CD4-positive, alpha-beta T cell (primary cell): ENCODE measurements around the gene MRPS18B. TPM values are rescaled to one million over a fixed set of nuclear protein-coding genes. Genes with fewer than 3 reads are reported as not detected.

Source experiments
- ATAC-seq: fragments of 200-7000 bp; cut with Tn5 transposase; one replicate; pipeline ENCODE4 v1.10.0; 2022; ENCODE audit warnings: mild to moderate bottlenecking; ENCODE audit not compliant: poor library complexity
- CTCF ChIA-PET: fragments of 350-600 bp; sonication (Branson Sonifier 250); formaldehyde crosslinking; loops from one replicate; lab custom pipeline; 2021; ENCODE audit warnings: antibody characterized with exemption, inconsistent platforms; lab: Charles Lee
- POLR2A ChIA-PET: fragments of 350-600 bp; sonication (Branson Sonifier 250); formaldehyde crosslinking; loops from one replicate; lab custom pipeline; 2021; ENCODE audit warnings: antibody characterized with exemption, inconsistent platforms; lab: Charles Lee
- DNase-seq, 14 experiments: peaks; one replicate each; pipeline ENCODE4 v3.0.0-alpha.2; 2013 to 2020; ENCODE audit warnings: mixed read lengths in 2 of 14
- H3K27ac ChIP-seq, 2 donors: one replicate each; pipeline versions ENCODE4 v1.5.1 to v1.7.0; 2013; ENCODE audit warnings: low read length in 2 of 2, low read depth in 1 of 2, mild to moderate bottlenecking in 1 of 2
- H3K27me3 ChIP-seq, 2 experiments: 1 replicate in 1 of 2; 2 replicates in 1 of 2; pipeline versions ENCODE4 v1.6.1 to v1.7.0; 2013; ENCODE audit warnings: low read length in 2 of 2, control low read depth in 1 of 2, mild to moderate bottlenecking in 1 of 2, moderate library complexity in 1 of 2; ENCODE audit not compliant: insufficient read depth in 2 of 2, control insufficient read depth in 1 of 2
- H3K36me3 ChIP-seq: one replicate; pipeline ENCODE4 v1.6.1; 2013; ENCODE audit warnings: low read length, control low read depth; ENCODE audit not compliant: insufficient read depth
- H3K4me1 ChIP-seq: one replicate; pipeline ENCODE4 v1.6.1; 2013; ENCODE audit warnings: low read length, control low read depth; ENCODE audit not compliant: insufficient read depth
- H3K4me3 ChIP-seq: one replicate; pipeline ENCODE4 v1.5.1; 2013; ENCODE audit warnings: mild to moderate bottlenecking, low read length, moderate library complexity
- H3K9me3 ChIP-seq, 2 experiments: 1 replicate in 1 of 2; 2 replicates in 1 of 2; pipeline versions ENCODE4 v1.6.1 to v1.7.0; 2013; ENCODE audit warnings: low read length in 2 of 2, mild to moderate bottlenecking in 2 of 2, control low read depth in 1 of 2, moderate library complexity in 1 of 2; ENCODE audit not compliant: control insufficient read depth in 1 of 2, insufficient read depth in 1 of 2
- H3K27ac Mint-ChIP-seq: one replicate; pipeline ENCODE4 v1.8.0; 2020; ENCODE audit warnings: mixed read lengths
- H3K27me3 Mint-ChIP-seq: one replicate; pipeline ENCODE4 v1.8.0; 2021; ENCODE audit warnings: mixed read lengths
- H3K36me3 Mint-ChIP-seq: one replicate; pipeline ENCODE4 v1.8.0; 2021; ENCODE audit warnings: low read depth, mixed read lengths
- H3K4me1 Mint-ChIP-seq: one replicate; pipeline ENCODE4 v1.8.0; 2021; ENCODE audit warnings: low read depth, mixed read lengths
- H3K4me3 Mint-ChIP-seq: one replicate; pipeline ENCODE4 v1.8.0; 2020; ENCODE audit warnings: mild to moderate bottlenecking, mixed read lengths
- H3K9me3 Mint-ChIP-seq: one replicate; pipeline ENCODE4 v1.8.0; 2020; ENCODE audit warnings: mixed read lengths
- intact Hi-C, 2 experiments: fragments of 100-400 bp; cut with DNase I in 1 of 2; cut with micrococcal nuclease in 1 of 2; formaldehyde crosslinking; loops; one replicate each; pipeline versions ENCODE4 v1.15.1 to v1.9.0; 2023 to 2025; cut with DNase I, micrococcal nuclease
- total RNA-seq, 174 experiments: library from RNA in 2 of 174; stranded (reverse) in 2 of 174; gene quantifications; one replicate each; pipeline ENCODE4 v1.2.3 and lab custom pipeline; 2021 to 2026
- TF ChIP-seq, protein P1 (sequence below): fragments of 200-600 bp; IDR thresholded peaks from one replicate; pipeline ENCODE4 v1.8.0; 2022; ENCODE audit warnings: antibody characterized with exemption, mild to moderate bottlenecking

MRPS18B gene
- total RNA-seq, 2 experiments from 2014 or later, result 15.3 to 15.5 TPM

DNA sequence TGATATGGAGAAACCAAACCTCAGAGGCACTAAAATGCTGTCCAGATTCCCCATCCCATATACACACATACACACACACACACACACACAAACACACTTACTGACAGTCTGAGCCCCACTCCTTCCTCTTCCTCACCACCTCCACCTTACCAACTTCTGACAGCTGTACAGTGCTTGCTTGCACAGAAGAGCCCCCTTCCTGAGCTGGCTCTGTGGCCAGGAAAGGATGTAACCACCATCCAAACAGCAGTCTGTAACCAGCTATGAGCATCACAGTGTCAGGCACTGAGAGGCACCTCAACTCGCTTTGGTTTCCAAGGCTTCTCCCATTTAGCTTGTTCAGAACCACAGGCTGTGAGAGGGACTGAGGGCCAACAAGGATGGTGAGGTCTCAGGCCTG is 23.4 kb downstream of the MRPS18B start:
- intact Hi-C loops, result no loop called here
- no peak overlapping the region for H3K4me3 Mint-ChIP-seq
- Histone ChIP-seq H3K36me3 (peaks cover 17% of the 10 kb centered on the region), H3K9me3 (no peaks in the 10 kb centered on the region), H3K4me3 (no peak overlapping the region), H3K27ac (no peak overlapping the region), H3K4me1 (peaks cover 7% of the 10 kb centered on the region), H3K27me3 (no peaks in the 10 kb centered on the region)
- H3K4me1 Mint-ChIP-seq, result peaks cover 18% of the 10 kb centered on the region
- CTCF ChIA-PET, result interaction anchor here (0.9 to 2.1 kb wide), 3 partner anchors 15 to 90 kb away, joined by 3 to 6 read pairs (median 4); partner anchors contain the start of gene ATAT1
- POLR2A ChIA-PET, result interaction anchor here (1.7 kb wide), 1 partner anchor 28 kb away, joined by 9 read pairs; no protein-coding TSS in a partner anchor
- TF ChIP-seq, protein P1, sequence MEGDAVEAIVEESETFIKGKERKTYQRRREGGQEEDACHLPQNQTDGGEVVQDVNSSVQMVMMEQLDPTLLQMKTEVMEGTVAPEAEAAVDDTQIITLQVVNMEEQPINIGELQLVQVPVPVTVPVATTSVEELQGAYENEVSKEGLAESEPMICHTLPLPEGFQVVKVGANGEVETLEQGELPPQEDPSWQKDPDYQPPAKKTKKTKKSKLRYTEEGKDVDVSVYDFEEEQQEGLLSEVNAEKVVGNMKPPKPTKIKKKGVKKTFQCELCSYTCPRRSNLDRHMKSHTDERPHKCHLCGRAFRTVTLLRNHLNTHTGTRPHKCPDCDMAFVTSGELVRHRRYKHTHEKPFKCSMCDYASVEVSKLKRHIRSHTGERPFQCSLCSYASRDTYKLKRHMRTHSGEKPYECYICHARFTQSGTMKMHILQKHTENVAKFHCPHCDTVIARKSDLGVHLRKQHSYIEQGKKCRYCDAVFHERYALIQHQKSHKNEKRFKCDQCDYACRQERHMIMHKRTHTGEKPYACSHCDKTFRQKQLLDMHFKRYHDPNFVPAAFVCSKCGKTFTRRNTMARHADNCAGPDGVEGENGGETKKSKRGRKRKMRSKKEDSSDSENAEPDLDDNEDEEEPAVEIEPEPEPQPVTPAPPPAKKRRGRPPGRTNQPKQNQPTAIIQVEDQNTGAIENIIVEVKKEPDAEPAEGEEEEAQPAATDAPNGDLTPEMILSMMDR, result no peak
- no peak overlapping the region for H3K27ac Mint-ChIP-seq
- H3K27me3 Mint-ChIP-seq, result no peaks in the 10 kb centered on the region
- peaks cover 35% of the 10 kb centered on the region for H3K36me3 Mint-ChIP-seq
- DNase-seq (peak in 1 of 14 experiments; percentile 8), ATAC-seq (no peak)
- no peaks in the 10 kb centered on the region for H3K9me3 Mint-ChIP-seq

DNA sequence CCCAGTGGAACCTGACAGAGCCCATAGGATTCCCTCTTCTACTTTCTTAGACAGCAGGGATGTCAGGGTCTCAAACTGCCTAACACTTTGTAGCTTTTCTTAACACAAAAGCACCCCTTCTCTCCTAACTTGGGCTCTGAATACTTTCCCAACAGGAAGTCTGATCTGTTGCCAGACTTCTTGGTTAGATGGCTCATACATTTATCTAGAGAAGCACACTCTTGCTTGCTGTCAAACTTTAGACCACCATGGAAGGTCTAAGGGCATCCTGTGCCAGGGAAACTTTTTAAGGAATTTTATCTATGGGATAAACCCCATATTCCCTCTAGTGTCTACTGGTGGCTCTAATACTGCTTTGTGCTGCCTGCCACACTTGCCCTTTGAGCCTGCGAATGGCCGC is 26.0 kb downstream of the MRPS18B start:
- peaks cover 17% of the 10 kb centered on the region for H3K36me3 ChIP-seq
- H3K9me3 ChIP-seq, result no peaks in the 10 kb centered on the region
- TF ChIP-seq, protein P1, result no peak
- no peaks in the 10 kb centered on the region for H3K27me3 Mint-ChIP-seq
- DNase-seq, result no peak
- ChIA-PET CTCF (no interaction called here), POLR2A (no interaction called here)
- H3K27ac ChIP-seq, result no peak overlapping the region
- no peak for ATAC-seq
- no peaks in the 10 kb centered on the region for H3K27me3 ChIP-seq
- intact Hi-C loops, result no loop called here
- no peak overlapping the region for H3K4me3 ChIP-seq
- H3K36me3 Mint-ChIP-seq, result peaks cover 46% of the 10 kb centered on the region
- no peaks in the 10 kb centered on the region for H3K9me3 Mint-ChIP-seq
- H3K4me1 Mint-ChIP-seq, result peaks cover 35% of the 10 kb centered on the region
- H3K4me1 ChIP-seq, result peaks cover 26% of the 10 kb centered on the region
- no peak overlapping the region for H3K27ac Mint-ChIP-seq
- no peak overlapping the region for H3K4me3 Mint-ChIP-seq

DNA sequence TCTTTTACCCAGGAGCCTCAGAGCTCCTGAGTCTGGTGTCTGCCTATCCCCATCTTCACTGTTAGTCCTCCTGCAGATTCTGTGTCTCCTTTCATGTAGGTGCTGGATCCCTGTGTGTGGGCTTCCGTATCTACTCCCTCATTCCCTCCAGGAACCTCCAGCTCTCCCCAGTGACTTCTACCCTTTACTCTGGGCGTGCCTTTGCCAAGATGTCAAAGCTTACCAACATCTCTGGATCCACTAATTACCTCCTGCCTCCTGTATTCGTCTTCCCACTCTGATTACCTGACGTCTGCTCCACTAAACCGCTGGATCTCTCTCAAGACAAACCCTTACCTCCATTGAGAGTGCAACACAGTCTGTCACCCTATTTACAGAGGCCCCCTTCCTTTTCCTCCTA is 27.1 kb downstream of the MRPS18B start:
- H3K36me3 Mint-ChIP-seq, result peaks cover 48% of the 10 kb centered on the region
- POLR2A ChIA-PET, result no interaction called here
- H3K27ac ChIP-seq, result no peak overlapping the region
- no peaks in the 10 kb centered on the region for H3K27me3 Mint-ChIP-seq
- ATAC-seq (no peak), DNase-seq (no peak)
- H3K9me3 ChIP-seq, result no peaks in the 10 kb centered on the region
- peaks cover 29% of the 10 kb centered on the region for H3K4me1 ChIP-seq
- H3K36me3 ChIP-seq, result peaks cover 17% of the 10 kb centered on the region
- TF ChIP-seq, protein P1, result no peak
- H3K27ac Mint-ChIP-seq, result no peak overlapping the region
- no peaks in the 10 kb centered on the region for H3K9me3 Mint-ChIP-seq
- no peak overlapping the region for H3K4me3 ChIP-seq
- H3K4me1 Mint-ChIP-seq, result peaks cover 35% of the 10 kb centered on the region
- intact Hi-C loops, result no loop called here
- H3K4me3 Mint-ChIP-seq, result no peak overlapping the region
- CTCF ChIA-PET, result interaction anchor here (1.0 kb wide), 1 partner anchor 78 kb away, joined by 3 read pairs; no protein-coding TSS in a partner anchor
- H3K27me3 ChIP-seq, result no peaks in the 10 kb centered on the region
